Gastrocnemius medialis (tissue), 4 donors: Measurements from ENCODE around the gene DNM3.

Source experiments
- CTCF ChIP-seq, 5 experiments: fragments of 450-650 bp in 3 of 5; fragments of 200-600 bp in 2 of 5; sonication (generic) in 2 of 5; IDR thresholded peaks in 4 of 5; conservative IDR thresholded peaks in 1 of 5; 1 replicate in 4 of 5; 2 replicates in 1 of 5; pipeline ENCODE4 v1.5.1; 2016 to 2019; ENCODE audit warnings: antibody characterized with exemption in 5 of 5, mild to moderate bottlenecking in 3 of 5, moderate library complexity in 3 of 5
- POLR2A ChIP-seq, 2 donors: fragments of 450-650 bp; IDR thresholded peaks; one replicate each; pipeline ENCODE4 v1.6.1; 2017; ENCODE audit warnings: antibody characterized with exemption in 2 of 2, mild to moderate bottlenecking in 2 of 2, moderate library complexity in 2 of 2

- TF ChIP-seq CTCF (IDR thresholded peaks at IDR 0.05 in 4 of 5, conservative IDR thresholded peaks at IDR 0.05 in 1 of 5) (no peak), POLR2A (IDR thresholded peaks at IDR 0.05) (no peak)
These were observed 362.6 kb downstream of the DNM3 start for GRCh38 chr1:172203902-172204301.
